Measurements from ENCODE around the gene PTTG1. TPM values are rescaled to one million over a fixed set of nuclear protein-coding genes. Genes with fewer than 3 reads are reported as not detected.

PTTG1 gene
- total RNA-seq, 1 donor from 2014 or later: 5.6 TPM

DNA sequence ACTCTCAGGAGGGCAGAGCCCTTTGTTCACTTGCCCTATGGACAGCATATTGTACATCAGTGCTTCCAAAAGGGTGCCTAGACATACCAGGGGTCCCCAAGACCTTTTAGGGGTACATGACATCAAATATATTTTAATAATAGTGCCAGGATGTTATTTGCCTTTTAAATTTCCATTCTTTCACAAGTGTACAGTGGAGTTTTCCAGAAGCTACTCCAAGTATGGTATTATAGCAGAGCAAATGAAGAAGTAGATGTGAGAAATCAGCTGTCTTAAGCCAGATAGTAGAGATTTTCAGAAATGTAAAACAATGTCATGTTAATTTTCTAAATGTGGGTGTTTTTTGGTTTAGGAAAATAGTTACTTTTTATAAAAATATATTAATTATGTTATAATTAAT is 15.6 kb downstream of the PTTG1 start:
- Histone ChIP-seq H3K27ac (no peak overlapping the region), H3K27me3 (peaks cover 6% of the 10 kb centered on the region), H3K9me3 (no peaks in the 10 kb centered on the region), H3K4me1 (peaks cover 13% of the 10 kb centered on the region), H3K4me3 (no peak overlapping the region), H3K36me3 (no peaks in the 10 kb centered on the region)
- intact Hi-C loops (cut with DNase I): no loop called here
- no peak for ATAC-seq
- DNase-seq: no peak
- TF ChIP-seq, protein P1, sequence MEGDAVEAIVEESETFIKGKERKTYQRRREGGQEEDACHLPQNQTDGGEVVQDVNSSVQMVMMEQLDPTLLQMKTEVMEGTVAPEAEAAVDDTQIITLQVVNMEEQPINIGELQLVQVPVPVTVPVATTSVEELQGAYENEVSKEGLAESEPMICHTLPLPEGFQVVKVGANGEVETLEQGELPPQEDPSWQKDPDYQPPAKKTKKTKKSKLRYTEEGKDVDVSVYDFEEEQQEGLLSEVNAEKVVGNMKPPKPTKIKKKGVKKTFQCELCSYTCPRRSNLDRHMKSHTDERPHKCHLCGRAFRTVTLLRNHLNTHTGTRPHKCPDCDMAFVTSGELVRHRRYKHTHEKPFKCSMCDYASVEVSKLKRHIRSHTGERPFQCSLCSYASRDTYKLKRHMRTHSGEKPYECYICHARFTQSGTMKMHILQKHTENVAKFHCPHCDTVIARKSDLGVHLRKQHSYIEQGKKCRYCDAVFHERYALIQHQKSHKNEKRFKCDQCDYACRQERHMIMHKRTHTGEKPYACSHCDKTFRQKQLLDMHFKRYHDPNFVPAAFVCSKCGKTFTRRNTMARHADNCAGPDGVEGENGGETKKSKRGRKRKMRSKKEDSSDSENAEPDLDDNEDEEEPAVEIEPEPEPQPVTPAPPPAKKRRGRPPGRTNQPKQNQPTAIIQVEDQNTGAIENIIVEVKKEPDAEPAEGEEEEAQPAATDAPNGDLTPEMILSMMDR (IDR thresholded peaks at IDR 0.05): no peak

DNA sequence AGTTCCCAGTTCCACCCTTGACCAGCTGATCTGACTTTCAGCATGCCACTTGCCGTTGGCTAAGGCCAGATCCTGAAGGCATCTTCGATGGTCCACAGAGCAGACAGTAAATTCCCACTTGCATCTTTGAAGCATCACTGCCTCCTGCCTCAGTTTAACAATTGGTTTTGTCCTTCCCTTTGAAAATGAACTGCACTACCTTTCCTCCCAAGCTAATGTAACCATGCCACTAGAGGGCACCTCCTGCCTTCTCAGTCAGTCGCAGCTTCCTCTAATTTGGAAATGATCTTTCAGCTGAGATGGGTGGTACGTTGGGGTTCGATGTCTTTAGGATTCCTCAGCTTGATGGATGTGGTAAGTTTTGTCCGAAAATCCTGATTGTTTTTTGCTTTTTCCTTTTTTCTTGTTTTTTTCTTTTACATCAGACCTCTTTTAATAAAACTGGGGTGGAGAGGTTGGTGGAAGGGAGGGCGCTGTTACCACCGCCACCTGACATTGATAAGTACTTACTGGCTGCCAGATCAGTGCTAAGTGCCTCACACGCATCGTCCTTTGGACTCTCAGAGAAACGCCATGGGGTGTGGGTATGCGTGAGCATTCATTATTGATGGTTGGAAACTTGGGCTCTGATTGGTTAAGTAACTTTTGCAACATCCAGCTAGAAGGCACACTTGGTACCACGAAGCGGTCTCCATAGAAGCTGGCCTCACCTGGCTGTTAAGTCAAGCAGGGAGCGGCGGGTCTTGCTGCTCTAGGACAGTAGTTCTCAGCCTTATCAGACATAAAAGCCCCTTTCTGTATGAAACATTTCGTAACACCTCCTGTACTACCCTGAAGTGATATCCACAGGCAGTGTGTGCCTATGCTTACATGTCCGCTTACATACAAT is 16.9 kb downstream of the PTTG1 start:
- intact Hi-C loops (cut with DNase I): no loop called here
- H3K9me3 ChIP-seq: no peaks in the 10 kb centered on the region
- peak overlapping the region; percentile 60 for H3K27ac ChIP-seq
- peaks cover 13% of the 10 kb centered on the region for H3K4me1 ChIP-seq
- peak; percentile 80 for ATAC-seq
- DNase-seq: no peak
- H3K36me3 ChIP-seq: no peaks in the 10 kb centered on the region
- peaks cover 6% of the 10 kb centered on the region for H3K27me3 ChIP-seq
- peak overlapping the region; percentile 55 for H3K4me3 ChIP-seq
- TF ChIP-seq, protein P1 (IDR thresholded peaks at IDR 0.05): peak; percentile 76

DNA sequence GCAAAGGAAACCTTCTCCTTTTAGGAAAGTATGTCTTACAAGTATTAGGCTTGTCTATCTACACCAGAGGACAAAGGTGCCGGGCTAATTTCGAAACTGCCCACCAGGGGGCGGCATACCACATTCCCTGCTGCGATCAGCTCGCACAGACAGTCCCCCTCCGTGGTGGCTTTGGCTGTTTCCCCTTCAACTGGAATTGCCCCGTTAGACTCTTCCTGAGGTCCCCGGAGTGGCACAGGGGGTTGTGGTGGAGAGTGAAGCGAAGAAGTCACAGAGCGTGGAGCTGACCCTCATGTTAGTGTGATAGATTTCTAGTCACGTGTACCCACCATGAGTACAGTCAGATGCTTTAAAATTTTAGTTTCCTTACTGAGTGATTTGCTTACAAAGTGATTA is 17.5 kb downstream of the PTTG1 start:
- TF ChIP-seq, protein P1 (IDR thresholded peaks at IDR 0.05): peak; percentile 97
- Histone ChIP-seq H3K36me3 (no peaks in the 10 kb centered on the region), H3K9me3 (no peaks in the 10 kb centered on the region), H3K27me3 (peaks cover 6% of the 10 kb centered on the region), H3K27ac (peak overlapping the region; percentile 60), H3K4me1 (peaks cover 13% of the 10 kb centered on the region), H3K4me3 (peak overlapping the region; percentile 55)
- intact Hi-C loops (cut with DNase I): no loop called here
- DNase-seq (peak; percentile 92), ATAC-seq (peak; percentile 97)

DNA sequence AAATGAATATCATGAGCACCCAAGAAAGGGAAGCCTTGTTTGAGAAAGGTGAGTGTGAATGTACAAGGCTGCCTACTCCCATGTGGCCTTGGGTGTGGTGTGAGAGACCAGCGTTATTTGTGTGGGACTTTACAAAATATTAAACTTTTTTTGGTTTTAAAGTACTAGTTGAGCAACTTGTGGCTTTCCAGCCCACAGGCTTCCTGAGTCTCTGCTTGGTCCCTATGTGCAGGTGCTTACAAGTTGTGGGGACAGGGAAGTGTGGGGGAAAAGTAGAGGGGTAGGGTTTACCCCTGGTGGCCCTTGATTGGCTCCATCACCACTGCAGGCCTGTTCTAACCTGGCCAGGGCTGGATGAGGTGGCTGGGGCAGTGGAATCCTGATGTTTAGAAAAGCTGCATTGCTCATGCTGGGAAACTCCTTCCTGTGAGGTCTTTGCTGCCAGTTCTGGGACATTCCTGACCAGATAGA is 19.7 kb downstream of the PTTG1 start:
- intact Hi-C loops (cut with DNase I): no loop called here
- no peak overlapping the region for H3K4me3 ChIP-seq
- no peak for ATAC-seq
- no peaks in the 10 kb centered on the region for H3K36me3 ChIP-seq
- H3K9me3 ChIP-seq: no peaks in the 10 kb centered on the region
- TF ChIP-seq, protein P1 (IDR thresholded peaks at IDR 0.05): no peak
- H3K4me1 ChIP-seq: peaks cover 13% of the 10 kb centered on the region
- peaks cover 6% of the 10 kb centered on the region for H3K27me3 ChIP-seq
- no peak overlapping the region for H3K27ac ChIP-seq
- no peak for DNase-seq

DNA sequence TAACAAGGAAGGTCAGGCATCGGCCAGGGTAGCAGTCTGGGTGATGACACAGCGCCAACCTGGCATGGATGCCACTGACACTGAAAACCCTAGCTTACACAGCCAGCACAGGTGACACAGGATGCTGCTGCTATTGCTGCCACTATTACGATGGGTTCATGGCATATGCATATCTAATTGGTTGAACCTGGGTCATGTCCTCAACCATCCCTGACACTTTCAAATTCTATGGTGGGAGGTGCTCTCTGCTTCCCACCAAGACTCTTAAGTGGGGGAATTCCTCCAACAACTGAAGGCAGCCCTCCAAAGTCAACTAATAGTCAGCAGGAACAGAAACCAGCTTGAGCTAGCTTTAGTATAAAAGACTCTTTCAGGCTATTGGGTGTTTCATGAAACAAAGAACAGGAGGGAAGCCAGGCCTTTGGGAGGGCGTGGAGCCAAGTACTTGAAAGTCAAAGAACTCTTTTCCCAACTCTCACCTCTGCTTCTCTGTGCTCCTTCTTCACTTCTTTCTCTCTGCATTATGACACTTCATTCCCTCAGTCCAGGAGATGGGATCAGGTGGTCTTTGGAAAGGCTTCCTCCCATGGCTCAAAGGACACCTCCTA is 21.3 kb downstream of the PTTG1 start:
- peaks cover 13% of the 10 kb centered on the region for H3K4me1 ChIP-seq
- intact Hi-C loops (cut with DNase I): no loop called here
- H3K4me3 ChIP-seq: no peak overlapping the region
- no peaks in the 10 kb centered on the region for H3K36me3 ChIP-seq
- no peaks in the 10 kb centered on the region for H3K9me3 ChIP-seq
- ATAC-seq: no peak
- no peak overlapping the region for H3K27ac ChIP-seq
- no peak for DNase-seq
- TF ChIP-seq, protein P1 (IDR thresholded peaks at IDR 0.05): no peak
- no peaks in the 10 kb centered on the region for H3K27me3 ChIP-seq

Data from upper lobe of right lung (tissue), 1 donor.